Astrocyte of the cerebellum (primary cell): ENCODE results near the gene GNPTAB.
"Not testable (repeated sequence)": the region's sequence is repeated elsewhere in the genome, so short reads cannot be mapped to it uniquely, and the experiment has no call there.

ENCODE experiments used
- DNase-seq: peaks from one replicate; pipeline ENCODE4 v3.0.0-alpha.2; 2011; ENCODE audit warnings: low read depth
- H3K4me3 ChIP-seq: 2 replicates; pipeline ENCODE4 v1.5.1; 2011; ENCODE audit warnings: mild to moderate bottlenecking, low read depth, low read length, moderate library complexity
- CTCF ChIP-seq: IDR thresholded peaks from 2 replicates; pipeline ENCODE4 v1.5.1; 2012; ENCODE audit warnings: low read length, low read depth, moderate library complexity, mild to moderate bottlenecking; ENCODE audit errors: missing control alignments
- in situ Hi-C: cut with HindIII; loops from 2 replicates; pipeline ENCODE4 v1.10.0; 2017; ENCODE audit warnings: low sequenced_read_pairs

GNPTAB gene

GRCh38 chr12:101823891-101824290, 6.9 kb downstream of the GNPTAB start:
- no peak overlapping the region for H3K4me3 ChIP-seq
- TF ChIP-seq CTCF, result no peak
- DNase-seq, result no peak
- in situ Hi-C loops, result no loop called here

GRCh38 chr12:101823039-101823438, 7.7 kb downstream of the GNPTAB start:
- in situ Hi-C loops, result no loop called here
- TF ChIP-seq CTCF, result no peak
- no peak overlapping the region for H3K4me3 ChIP-seq
- DNase-seq, result no peak

GRCh38 chr12:101819467-101819866, 11.3 kb downstream of the GNPTAB start:
- H3K4me3 ChIP-seq, result no peak overlapping the region
- DNase-seq, result no peak
- in situ Hi-C loops, result no loop called here
- no peak for TF ChIP-seq CTCF

GRCh38 chr12:101818689-101819088, 12.1 kb downstream of the GNPTAB start:
- DNase-seq, H3K4me3 ChIP-seq, in situ Hi-C loops: not testable (repeated sequence)

- no peak for TF ChIP-seq CTCF
- no peak overlapping the region for H3K4me3 ChIP-seq
- in situ Hi-C loops, result no loop called here
- DNase-seq, result no peak
Measured at GRCh38 chr12:101813117-101813516, 17.6 kb downstream of the GNPTAB start.

- DNase-seq, in situ Hi-C loops, H3K4me3 ChIP-seq: not testable (repeated sequence)
Measured at GRCh38 chr12:101812716-101813115, 18.0 kb downstream of the GNPTAB start.

GRCh38 chr12:101811342-101811741, 19.4 kb downstream of the GNPTAB start:
- in situ Hi-C loops, DNase-seq, H3K4me3 ChIP-seq: not testable (repeated sequence)

- H3K4me3 ChIP-seq, result no peak overlapping the region
- no peak for DNase-seq
- in situ Hi-C loops, result no loop called here
- no peak for TF ChIP-seq CTCF
Measured at GRCh38 chr12:101809208-101809607, 21.6 kb downstream of the GNPTAB start.
